Peyer's patch (tissue), 4 donors: Measurements from ENCODE around the gene TDRD5. TPM values are rescaled to one million over a fixed set of nuclear protein-coding genes. Genes with fewer than 3 reads are reported as not detected.

Experiments used
- DNase-seq, 3 donors: peaks; one replicate each; pipeline ENCODE4 v3.0.0-alpha.2; 2017 to 2019
- H3K27ac ChIP-seq, 4 donors: fragments of 200-600 bp; sonication (generic); one replicate each; pipeline ENCODE4 v1.5.1; 2016 to 2019
- H3K27me3 ChIP-seq, 2 donors: fragments of 200-600 bp; sonication (generic); one replicate each; pipeline ENCODE4 v1.5.1; 2019
- H3K36me3 ChIP-seq, 3 donors: fragments of 200-600 bp; sonication (generic); one replicate each; pipeline ENCODE4 v1.5.1; 2016 to 2019
- H3K4me1 ChIP-seq, 4 donors: fragments of 200-600 bp; sonication (generic); one replicate each; pipeline ENCODE4 v1.5.1; 2016 to 2019
- H3K4me3 ChIP-seq, 4 donors: fragments of 200-600 bp; sonication (generic); 1 replicate in 3 of 4; 2 replicates in 1 of 4; pipeline ENCODE4 v1.5.1; 2016 to 2019; ENCODE audit warnings: mild to moderate bottlenecking in 1 of 4
- H3K9me3 ChIP-seq, 4 donors: fragments of 200-600 bp; sonication (generic); one replicate each; pipeline ENCODE4 v1.5.1; 2016 to 2019; ENCODE audit warnings: mild to moderate bottlenecking in 1 of 4
- POLR2A ChIP-seq, 2 donors: fragments of 450-650 bp; IDR thresholded peaks; one replicate each; pipeline ENCODE4 v1.5.1; 2017; ENCODE audit warnings: antibody characterized with exemption in 2 of 2, mild to moderate bottlenecking in 2 of 2, moderate library complexity in 2 of 2
- total RNA-seq, 4 donors: library from RNA; depleted of rRNA; stranded (reverse); fragments of >200 nt; gene quantifications; one replicate each; pipeline ENCODE4 v1.1.0, GENCODE V29; 2016
- TF ChIP-seq, protein P1 (sequence below), 6 experiments: fragments of 450-650 bp in 4 of 6; fragments of 200-600 bp in 2 of 6; sonication (generic) in 1 of 6; IDR thresholded peaks; one replicate each; pipeline ENCODE4 v1.5.1; 2017 to 2019; ENCODE audit warnings: antibody characterized with exemption in 6 of 6, mild to moderate bottlenecking in 3 of 6, moderate library complexity in 1 of 6

TDRD5 gene
- total RNA-seq, 4 donors from 2014 or later = 0.40 to 0.70 TPM; not detected in 2

DNA sequence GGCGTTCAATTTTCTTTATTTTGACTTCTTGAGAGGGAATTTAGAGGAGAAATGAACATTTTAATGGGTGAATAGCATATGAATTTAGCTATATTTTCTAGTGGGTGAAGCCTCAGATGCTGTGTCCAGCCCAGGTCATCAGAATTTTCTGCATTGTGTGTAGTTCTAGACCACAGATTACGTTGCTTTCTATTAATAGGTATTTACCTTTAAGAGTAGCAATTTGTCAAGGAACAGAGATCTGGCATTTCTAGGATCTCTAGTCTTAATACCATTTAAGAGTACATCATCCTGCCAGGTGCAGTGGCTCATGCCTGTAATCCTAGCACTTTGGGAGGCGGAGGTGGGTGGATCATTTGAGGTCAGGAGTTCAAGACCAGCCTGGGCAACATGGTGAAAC is 20.7 kb downstream of the TDRD5 start:
- no peak for TF ChIP-seq POLR2A (IDR thresholded peaks at IDR 0.05)
- TF ChIP-seq, protein P1, sequence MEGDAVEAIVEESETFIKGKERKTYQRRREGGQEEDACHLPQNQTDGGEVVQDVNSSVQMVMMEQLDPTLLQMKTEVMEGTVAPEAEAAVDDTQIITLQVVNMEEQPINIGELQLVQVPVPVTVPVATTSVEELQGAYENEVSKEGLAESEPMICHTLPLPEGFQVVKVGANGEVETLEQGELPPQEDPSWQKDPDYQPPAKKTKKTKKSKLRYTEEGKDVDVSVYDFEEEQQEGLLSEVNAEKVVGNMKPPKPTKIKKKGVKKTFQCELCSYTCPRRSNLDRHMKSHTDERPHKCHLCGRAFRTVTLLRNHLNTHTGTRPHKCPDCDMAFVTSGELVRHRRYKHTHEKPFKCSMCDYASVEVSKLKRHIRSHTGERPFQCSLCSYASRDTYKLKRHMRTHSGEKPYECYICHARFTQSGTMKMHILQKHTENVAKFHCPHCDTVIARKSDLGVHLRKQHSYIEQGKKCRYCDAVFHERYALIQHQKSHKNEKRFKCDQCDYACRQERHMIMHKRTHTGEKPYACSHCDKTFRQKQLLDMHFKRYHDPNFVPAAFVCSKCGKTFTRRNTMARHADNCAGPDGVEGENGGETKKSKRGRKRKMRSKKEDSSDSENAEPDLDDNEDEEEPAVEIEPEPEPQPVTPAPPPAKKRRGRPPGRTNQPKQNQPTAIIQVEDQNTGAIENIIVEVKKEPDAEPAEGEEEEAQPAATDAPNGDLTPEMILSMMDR (IDR thresholded peaks at IDR 0.05) = no peak
- no peaks in the 10 kb centered on the region for H3K27me3 ChIP-seq
- DNase-seq = no peak

DNA sequence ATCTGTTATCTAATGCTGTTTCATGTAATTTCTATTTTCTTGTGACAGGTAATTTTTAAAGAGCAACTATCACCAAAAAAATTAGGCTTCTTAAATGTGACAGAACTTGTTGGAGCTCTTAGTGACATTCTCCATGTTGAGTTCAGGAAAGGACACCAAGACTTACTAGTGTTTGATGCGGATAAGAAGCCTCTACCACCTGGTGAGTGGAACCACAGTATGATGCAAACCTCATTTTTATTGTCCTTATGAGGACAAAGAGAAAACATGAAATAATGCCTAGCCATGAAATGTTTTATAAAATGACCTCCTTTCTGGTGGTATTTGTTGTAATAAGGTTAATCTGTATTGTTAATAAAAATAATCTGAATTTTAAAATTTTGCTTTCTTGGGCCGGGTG is 39.1 kb downstream of the TDRD5 start:
- TF ChIP-seq, protein P1 (IDR thresholded peaks at IDR 0.05) = no peak
- no peak for TF ChIP-seq POLR2A (IDR thresholded peaks at IDR 0.05)
- no peak overlapping the region for H3K4me3 ChIP-seq
- H3K27ac ChIP-seq = no peak overlapping the region
- no peak for DNase-seq
- H3K4me1 ChIP-seq = no peaks in the 10 kb centered on the region
- no peaks in the 10 kb centered on the region for H3K36me3 ChIP-seq
- H3K9me3 ChIP-seq = no peaks in the 10 kb centered on the region
- no peaks in the 10 kb centered on the region for H3K27me3 ChIP-seq

More for the DNA sequence above, 20.7 kb downstream of the TDRD5 start:
- no peaks in the 10 kb centered on the region for H3K4me1 ChIP-seq
- H3K27ac ChIP-seq = no peak overlapping the region
- H3K9me3 ChIP-seq = no peaks in the 10 kb centered on the region
- no peaks in the 10 kb centered on the region for H3K36me3 ChIP-seq
- no peak overlapping the region for H3K4me3 ChIP-seq

DNA sequence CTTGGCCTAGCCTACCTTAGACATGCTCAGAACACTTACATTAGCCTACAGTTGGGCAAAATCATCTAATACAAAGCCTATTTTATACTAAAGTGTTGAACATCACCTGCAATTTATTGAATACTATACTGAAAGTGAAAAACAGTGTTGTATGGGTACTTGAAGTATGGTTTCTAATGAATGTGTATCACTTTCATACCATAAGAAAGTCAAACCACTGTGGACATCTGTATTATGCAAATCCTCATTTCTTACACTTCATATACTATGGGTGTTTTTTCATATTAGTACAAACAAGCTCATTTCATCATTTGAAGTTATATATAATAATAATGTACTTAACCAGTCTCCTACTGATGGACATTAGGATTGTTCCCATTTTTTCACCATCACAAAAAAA is 41.2 kb downstream of the TDRD5 start:
- DNase-seq = no peak
- no peak for TF ChIP-seq POLR2A (IDR thresholded peaks at IDR 0.05)
- TF ChIP-seq, protein P1 (IDR thresholded peaks at IDR 0.05) = no peak
- no peaks in the 10 kb centered on the region for H3K36me3 ChIP-seq

DNA sequence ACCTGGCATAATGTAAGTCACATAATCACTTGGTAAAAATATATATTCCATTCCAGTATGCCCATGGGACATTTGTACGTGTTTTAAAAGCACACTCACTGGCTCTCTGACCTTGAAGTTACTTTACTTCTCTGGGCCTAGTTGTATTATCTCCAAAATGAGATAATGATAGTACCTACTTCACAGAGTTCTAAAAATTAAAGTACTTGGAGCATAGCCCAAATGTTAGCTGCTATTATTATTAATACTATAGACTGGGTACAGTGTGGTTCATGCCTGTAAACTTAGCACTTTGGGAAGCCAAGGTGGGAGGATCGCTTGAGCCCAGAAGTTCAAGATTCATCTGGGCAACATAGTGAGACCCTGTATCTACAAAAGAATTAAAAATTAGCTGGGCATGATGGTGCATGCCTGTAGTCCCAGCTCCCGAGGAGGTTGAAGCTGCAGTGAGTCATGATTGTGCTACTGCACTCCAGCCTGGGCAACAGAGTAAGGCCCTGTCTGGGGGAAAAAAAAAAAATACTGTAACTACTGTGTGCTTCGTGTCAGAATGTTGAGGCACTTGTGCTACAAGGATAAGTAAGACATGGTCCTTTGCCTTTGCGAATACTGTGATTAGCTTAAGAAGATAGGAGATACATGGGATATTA is 45.7 kb downstream of the TDRD5 start:
- no peaks in the 10 kb centered on the region for H3K36me3 ChIP-seq
- H3K4me3 ChIP-seq = no peak overlapping the region
- H3K9me3 ChIP-seq = no peaks in the 10 kb centered on the region
- no peaks in the 10 kb centered on the region for H3K4me1 ChIP-seq
- no peak for DNase-seq
- TF ChIP-seq, protein P1 (IDR thresholded peaks at IDR 0.05) = no peak
- TF ChIP-seq POLR2A (IDR thresholded peaks at IDR 0.05) = no peak
- H3K27me3 ChIP-seq = no peaks in the 10 kb centered on the region
- no peak overlapping the region for H3K27ac ChIP-seq

More for the DNA sequence above, 41.2 kb downstream of the TDRD5 start:
- H3K9me3 ChIP-seq = no peaks in the 10 kb centered on the region
- H3K4me1 ChIP-seq = no peaks in the 10 kb centered on the region
- H3K27me3 ChIP-seq = no peaks in the 10 kb centered on the region
- H3K4me3 ChIP-seq = no peak overlapping the region
- H3K27ac ChIP-seq = no peak overlapping the region

DNA sequence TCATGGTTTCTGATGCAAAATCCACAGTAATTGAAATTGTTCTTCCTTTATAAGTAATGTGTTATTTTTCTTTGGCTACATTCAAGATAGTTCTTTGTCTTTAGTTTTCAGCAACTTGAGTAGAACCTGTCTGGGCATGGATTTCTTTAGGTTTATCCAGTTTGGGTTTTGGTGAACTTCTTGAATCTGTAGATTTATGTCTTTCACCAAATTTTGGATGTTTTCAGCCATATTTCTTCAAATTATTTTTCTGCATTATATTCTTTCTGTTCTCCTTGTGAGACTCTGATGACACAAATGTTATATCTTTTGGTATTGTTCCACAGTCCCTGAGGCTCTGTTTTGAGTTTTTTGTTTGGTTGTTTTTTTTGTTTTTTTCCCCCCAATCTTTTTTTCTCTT is 69.4 kb downstream of the TDRD5 start:
- no peaks in the 10 kb centered on the region for H3K9me3 ChIP-seq
- no peak overlapping the region for H3K27ac ChIP-seq
- TF ChIP-seq, protein P1 (IDR thresholded peaks at IDR 0.05) = no peak
- no peak for TF ChIP-seq POLR2A (IDR thresholded peaks at IDR 0.05)
- H3K27me3 ChIP-seq = no peaks in the 10 kb centered on the region
- no peak for DNase-seq
- no peaks in the 10 kb centered on the region for H3K4me1 ChIP-seq
- H3K4me3 ChIP-seq = no peak overlapping the region
- no peaks in the 10 kb centered on the region for H3K36me3 ChIP-seq
